Vagina (tissue), 2 donors: Measurements from ENCODE around the gene GLG1.

Source experiments
- CTCF ChIP-seq, 3 experiments: fragments of 450-650 bp in 2 of 3; fragments of 200-600 bp in 1 of 3; sonication (generic) in 1 of 3; IDR thresholded peaks; one replicate each; pipeline ENCODE4 v1.5.1; 2017 to 2019; ENCODE audit warnings: antibody characterized with exemption in 3 of 3, mild to moderate bottlenecking in 2 of 3, moderate library complexity in 2 of 3
- POLR2AphosphoS5 ChIP-seq, 2 donors: sonication (generic); formaldehyde crosslinking; IDR thresholded peaks; one replicate each; pipeline ENCODE4 v1.9.0; 2017; ENCODE audit warnings: antibody characterized with exemption in 2 of 2, mild to moderate bottlenecking in 2 of 2, low read depth in 1 of 2; ENCODE audit not compliant: insufficient read depth in 1 of 2

- TF ChIP-seq POLR2AphosphoS5 (IDR thresholded peaks at IDR 0.05; ENCODE audit: insufficient read depth in 1 of 2, low read depth in 1 of 2) (peak in 1 of 2 donors; percentile 12), CTCF (IDR thresholded peaks at IDR 0.05) (no peak)
Observed at GRCh38 chr16:74468807-74469525, 137.9 kb downstream of the GLG1 start.
